Right cardiac atrium (tissue), 5 donors: Measurements from ENCODE around the gene MXD3. TPM values are rescaled to one million over a fixed set of nuclear protein-coding genes. Genes with fewer than 3 reads are reported as not detected.
A peak's percentile ranks its signal among the peaks of the same experiment; 100 is the strongest.

Experiments
- ATAC-seq, 2 donors: fragments of 200-7000 bp; cut with Tn5 transposase; one replicate each; pipeline versions ENCODE4 v1.8.0 to v1.9.1; 2020; ENCODE audit warnings: moderate library complexity in 2 of 2, mild to moderate bottlenecking in 1 of 2
- DNase-seq, 3 donors: peaks; one replicate each; pipeline ENCODE4 v3.0.0-alpha.2; 2020
- H3K27ac ChIP-seq: one replicate; pipeline ENCODE4 v1.5.1; 2013; ENCODE audit warnings: mild to moderate bottlenecking, low read length, control low read depth, moderate library complexity
- H3K27me3 ChIP-seq: one replicate; pipeline ENCODE4 v1.6.1; 2013; ENCODE audit not compliant: control insufficient read depth, insufficient read depth
- H3K4me1 ChIP-seq: one replicate; pipeline ENCODE4 v1.6.1; 2013; ENCODE audit warnings: low read length; ENCODE audit not compliant: control insufficient read depth, insufficient read depth
- H3K4me3 ChIP-seq: one replicate; pipeline ENCODE4 v1.5.1; 2013; ENCODE audit warnings: low read length, control low read depth
- H3K9me3 ChIP-seq: one replicate; pipeline ENCODE4 v1.6.1; 2013; ENCODE audit warnings: low read length; ENCODE audit not compliant: control insufficient read depth
- WGBS: extraction: QIAGEN DNeasy Blood & Tissue Kit; methylation state at CpG from one replicate; pipeline ENCODE4 v1.1.7; 2013; 5-methylcytosine and 5-hydroxymethylcytosine counted together
- intact Hi-C, 4 donors: fragments of 100-400 bp; cut with DNase I; formaldehyde crosslinking; loops; one replicate each; pipeline versions ENCODE4 v1.11.0 to v1.14.0; 2022 to 2023
- polyA plus RNA-seq: library from polyadenylated mRNA; stranded (reverse); fragments of 200-250 nt; gene quantifications from one replicate; pipeline ENCODE4 v1.2.3, GENCODE V29; 2013
- total RNA-seq, 4 donors: library from RNA; stranded (reverse); fragmentation: NEBNext Ultra II Directional; extraction: Animal tissue kit (Norgen Biotek cat#: 25700); gene quantifications; one replicate each; pipeline ENCODE4 v1.2.1, GENCODE V29; 2021
- donor health status: healthy with polysubstance abuse.
- donor health status: DM: no; HTN: yes; CAD: no.
- donor health status: DM: no; HTN: no; CAD: no.
- donor health status: DM: no; HTN: yes; CAD: no; lungs with severe emphysema.
- donor health status: DM: yes; HTN: yes; CAD: no.

Gene MXD3
- total and polyA plus RNA-seq, 5 donors = 1.7 to 3.6 (median 2.4) TPM

DNA sequence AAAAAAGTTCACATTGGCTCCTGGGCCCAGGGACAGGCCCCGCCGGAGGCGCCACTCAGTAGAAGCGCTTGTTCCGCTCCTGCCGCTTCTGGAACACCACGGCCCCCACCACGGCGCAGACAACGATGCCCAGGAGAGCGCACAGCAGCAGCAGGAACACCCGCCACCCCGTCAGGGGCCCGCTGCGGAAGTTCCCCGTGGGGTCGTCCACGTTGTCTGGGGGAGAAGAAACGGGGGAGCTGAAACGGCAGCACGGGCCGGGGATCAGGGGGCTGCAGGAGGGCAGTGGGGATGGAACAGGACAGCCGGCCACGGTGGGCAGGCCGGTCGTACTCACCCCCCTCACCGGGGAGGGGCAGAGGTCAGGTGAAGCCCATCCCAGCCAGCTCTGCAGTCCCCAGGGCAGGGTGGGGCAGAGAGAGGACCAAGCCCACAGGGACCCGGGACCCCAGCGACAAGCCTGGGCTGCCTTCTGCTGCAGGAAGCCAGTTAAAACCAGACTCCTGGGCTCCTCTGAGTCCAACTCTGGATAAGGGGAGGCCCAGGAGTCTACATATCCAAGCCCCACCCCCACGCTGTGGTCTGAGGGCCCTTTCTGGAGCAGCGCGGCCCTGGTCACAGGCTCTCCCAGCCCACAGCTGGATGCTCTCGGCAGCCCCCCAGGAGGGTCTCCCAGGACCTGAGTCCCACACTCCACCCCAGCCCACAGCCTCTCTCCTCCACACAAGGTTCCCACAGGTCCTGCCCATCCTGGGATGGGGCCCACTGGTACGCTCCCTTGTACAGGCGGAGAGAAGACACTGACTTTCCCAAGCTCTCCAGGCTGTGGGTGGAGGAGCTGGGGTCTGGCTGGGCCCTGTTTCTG, 20.6 kb upstream of the MXD3 start:
- Histone ChIP-seq H3K4me3 (no peak overlapping the region), H3K4me1 (no peaks in the 10 kb centered on the region), H3K9me3 (no peaks in the 10 kb centered on the region), H3K27me3 (no peaks in the 10 kb centered on the region), H3K27ac (no peak overlapping the region)
- WGBS = 90% methylated on average over 35 of the region's 35 CpGs
- ATAC-seq (no peak), DNase-seq (peak in 1 of 3 donors; percentile 66)
- intact Hi-C loops = no loop called here

- no peaks in the 10 kb centered on the region for H3K9me3 ChIP-seq
- DNase-seq = peak in 1 of 3 donors; percentile 57
- no peak for ATAC-seq
- no peaks in the 10 kb centered on the region for H3K4me1 ChIP-seq
- no peak overlapping the region for H3K4me3 ChIP-seq
- intact Hi-C loops = no loop called here
- H3K27ac ChIP-seq = no peak overlapping the region
- 77% methylated on average over 27 of the region's 27 CpGs for WGBS
- H3K27me3 ChIP-seq = no peaks in the 10 kb centered on the region
Observed at GRCh38 chr5:177330991-177331842, 19.5 kb upstream of the MXD3 start.

- WGBS = 86% methylated on average over 6 of the region's 6 CpGs
- Histone ChIP-seq H3K27ac (no peak overlapping the region), H3K4me3 (no peak overlapping the region), H3K9me3 (no peaks in the 10 kb centered on the region), H3K4me1 (no peaks in the 10 kb centered on the region), H3K27me3 (no peaks in the 10 kb centered on the region)
- intact Hi-C loops = no loop called here
- ATAC-seq (no peak), DNase-seq (peak in 1 of 3 donors; percentile 32)
Observed at GRCh38 chr5:177329883-177330282, 18.2 kb upstream of the MXD3 start.

DNA sequence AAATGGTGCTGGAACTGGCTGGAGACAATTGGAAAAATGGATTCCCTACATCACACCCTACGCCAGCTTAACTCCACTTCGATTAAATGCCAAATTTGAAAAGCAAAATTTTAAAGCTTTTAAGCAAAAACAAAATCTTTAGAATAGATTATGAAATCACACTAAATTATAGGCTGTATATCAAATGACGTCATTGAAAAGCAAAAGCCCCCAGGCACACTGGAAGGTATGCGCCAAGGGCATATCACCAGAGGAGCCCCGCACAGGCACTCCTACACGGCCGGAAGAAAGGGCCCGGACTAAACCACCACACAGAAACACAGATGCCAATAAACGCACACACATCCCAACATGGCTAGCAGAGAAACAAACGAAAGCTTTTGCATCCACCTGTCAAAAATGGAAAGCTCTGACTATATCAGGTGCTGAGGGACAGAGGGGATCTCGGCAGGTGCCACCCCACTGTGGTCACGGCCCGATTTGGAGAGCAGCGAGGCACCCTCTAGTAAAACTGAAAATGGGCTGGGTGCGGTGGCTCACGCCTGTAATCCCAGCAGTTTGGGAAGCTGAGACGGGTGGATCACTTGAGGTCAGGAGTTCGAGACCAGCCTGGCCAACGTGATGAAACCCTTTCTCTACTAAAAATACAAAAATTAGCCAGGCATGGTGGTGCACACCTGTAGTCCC, 17.0 kb upstream of the MXD3 start:
- intact Hi-C loops = no loop called here
- Histone ChIP-seq H3K9me3 (no peaks in the 10 kb centered on the region), H3K4me3 (no peak overlapping the region), H3K4me1 (no peaks in the 10 kb centered on the region), H3K27me3 (no peaks in the 10 kb centered on the region), H3K27ac (no peak overlapping the region)
- ATAC-seq = no peak
- peak in 1 of 3 donors; percentile 23 for DNase-seq
- WGBS = 91% methylated on average over 19 of the region's 19 CpGs

- no peaks in the 10 kb centered on the region for H3K27me3 ChIP-seq
- peak; percentile 90 to 95 for ATAC-seq
- no peaks in the 10 kb centered on the region for H3K9me3 ChIP-seq
- peak; percentile 72 to 84 (median 81) for DNase-seq
- H3K4me3 ChIP-seq = no peak overlapping the region
- H3K27ac ChIP-seq = peak overlapping the region; percentile 39
- WGBS = 66% methylated on average over 28 of the region's 28 CpGs
- H3K4me1 ChIP-seq = no peaks in the 10 kb centered on the region
- intact Hi-C loops = no loop called here
Observed at GRCh38 chr5:177327539-177328522, 16.1 kb upstream of the MXD3 start.

GRCh38 chr5:177325868-177326381, 14.2 kb upstream of the MXD3 start:
- 74% methylated on average over 1 of the region's 1 CpG for WGBS
- H3K4me3 ChIP-seq = no peak overlapping the region

GRCh38 chr5:177320879-177321278, 9.2 kb upstream of the MXD3 start:
- no peaks in the 10 kb centered on the region for H3K27me3 ChIP-seq
- H3K27ac ChIP-seq = no peak overlapping the region
- H3K9me3 ChIP-seq = no peaks in the 10 kb centered on the region
- 80% methylated on average over 7 of the region's 7 CpGs for WGBS
- DNase-seq = peak in 2 of 3 donors; percentile 45 to 60
- intact Hi-C loops = no loop called here
- ATAC-seq = peak; percentile 18 to 34
- H3K4me1 ChIP-seq = no peaks in the 10 kb centered on the region
- H3K4me3 ChIP-seq = no peak overlapping the region

More at GRCh38 chr5:177325868-177326381, 14.2 kb upstream of the MXD3 start:
- DNase-seq (peak in 1 of 3 donors; percentile 9), ATAC-seq (no peak)
- Histone ChIP-seq H3K9me3 (no peaks in the 10 kb centered on the region), H3K27ac (no peak overlapping the region), H3K27me3 (no peaks in the 10 kb centered on the region), H3K4me1 (no peaks in the 10 kb centered on the region)
- intact Hi-C loops = no loop called here

DNA sequence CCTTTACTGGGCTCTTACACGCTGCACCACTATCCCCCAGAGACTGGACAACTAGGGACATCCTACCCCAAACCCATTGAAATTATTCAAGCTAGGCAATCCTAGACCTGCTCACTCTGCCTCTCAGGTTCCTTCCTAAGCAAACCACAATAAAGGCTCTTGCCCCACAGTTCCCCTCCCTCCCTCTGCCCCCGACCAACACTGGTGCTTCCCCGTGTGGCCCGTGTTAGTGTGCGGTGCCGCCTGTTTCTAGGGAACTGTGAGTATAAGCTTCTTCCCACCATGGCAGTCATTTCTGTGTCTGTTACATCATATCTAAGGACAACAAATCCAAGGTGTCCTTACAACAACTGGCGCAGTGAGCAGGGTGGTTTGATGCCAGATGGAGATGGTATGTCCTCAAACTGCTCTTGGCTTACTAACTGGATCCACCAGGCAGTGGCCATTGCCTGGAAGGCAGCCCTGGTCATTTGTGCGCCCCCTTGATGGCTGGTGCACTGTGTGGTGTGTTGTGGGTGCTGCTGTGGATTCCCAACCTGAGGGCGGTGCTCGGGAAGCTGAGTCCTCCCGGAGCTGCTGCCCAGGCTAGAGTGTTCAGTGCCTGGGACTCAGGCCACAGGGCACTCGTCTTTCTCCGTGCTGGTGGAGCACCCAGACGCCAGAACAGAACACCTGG, 8.4 kb upstream of the MXD3 start:
- WGBS = 96% methylated on average over 14 of the region's 14 CpGs
- H3K4me1 ChIP-seq = no peaks in the 10 kb centered on the region
- no peaks in the 10 kb centered on the region for H3K27me3 ChIP-seq
- ATAC-seq (no peak), DNase-seq (peak in 1 of 3 donors; percentile 38)
- intact Hi-C loops = loop anchor here in 1 of 4 donors (10.0 kb wide), 1 partner anchor 185 kb away; the partner anchor contains the start of gene DOK3
- no peaks in the 10 kb centered on the region for H3K9me3 ChIP-seq
- H3K27ac ChIP-seq = no peak overlapping the region
- no peak overlapping the region for H3K4me3 ChIP-seq

DNA sequence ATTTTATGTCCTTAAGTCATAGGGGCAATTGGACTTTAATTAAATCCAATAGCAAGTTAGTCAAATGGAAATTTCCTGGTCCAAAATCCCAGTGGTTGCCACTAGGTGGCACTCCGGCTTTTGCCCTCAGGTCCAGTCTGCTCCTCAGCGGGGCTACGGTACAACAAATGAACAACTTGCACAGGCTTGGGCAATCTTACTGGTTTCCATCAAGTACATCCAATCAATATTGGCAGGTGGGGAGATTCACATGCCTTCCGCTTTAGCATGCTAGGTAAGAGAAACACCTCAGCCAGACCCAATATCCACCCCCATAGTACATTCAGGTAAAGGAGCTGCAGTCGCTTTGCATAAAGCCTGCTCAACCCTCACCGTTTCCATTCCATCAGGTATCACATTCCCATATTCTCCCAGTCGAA, 6.3 kb upstream of the MXD3 start:
- H3K4me3 ChIP-seq = no peak overlapping the region
- ATAC-seq (peak; percentile 36 to 40), DNase-seq (peak; percentile 70 to 88 (median 81))
- no peaks in the 10 kb centered on the region for H3K4me1 ChIP-seq
- no peaks in the 10 kb centered on the region for H3K27me3 ChIP-seq
- 33% methylated on average over 7 of the region's 7 CpGs for WGBS
- intact Hi-C loops = loop anchor here in 1 of 4 donors (10.0 kb wide), 1 partner anchor 187 kb away; the partner anchor contains the start of gene DOK3
- H3K27ac ChIP-seq = no peak overlapping the region
- no peaks in the 10 kb centered on the region for H3K9me3 ChIP-seq
